D721Med (cell line): Measurements from ENCODE around the gene UBN1.

Experiments
- DNase-seq: peaks from one replicate; pipeline ENCODE4 v3.0.0; 2011; ENCODE audit warnings: low spot score; ENCODE audit not compliant: insufficient read length
- FAIRE-seq: peaks from 2 replicates; lab custom pipeline; 2011; peaks lifted over from hg19 to GRCh38; lab: Jason Lieb, UNC
- TF ChIP-seq, protein P1 (sequence below): IDR thresholded peaks from 2 replicates; pipeline ENCODE4 v1.5.1; 2012; ENCODE audit warnings: mild to moderate bottlenecking, control low read depth; ENCODE audit not compliant: insufficient read depth; ENCODE audit errors: missing control alignments

UBN1 gene

DNA sequence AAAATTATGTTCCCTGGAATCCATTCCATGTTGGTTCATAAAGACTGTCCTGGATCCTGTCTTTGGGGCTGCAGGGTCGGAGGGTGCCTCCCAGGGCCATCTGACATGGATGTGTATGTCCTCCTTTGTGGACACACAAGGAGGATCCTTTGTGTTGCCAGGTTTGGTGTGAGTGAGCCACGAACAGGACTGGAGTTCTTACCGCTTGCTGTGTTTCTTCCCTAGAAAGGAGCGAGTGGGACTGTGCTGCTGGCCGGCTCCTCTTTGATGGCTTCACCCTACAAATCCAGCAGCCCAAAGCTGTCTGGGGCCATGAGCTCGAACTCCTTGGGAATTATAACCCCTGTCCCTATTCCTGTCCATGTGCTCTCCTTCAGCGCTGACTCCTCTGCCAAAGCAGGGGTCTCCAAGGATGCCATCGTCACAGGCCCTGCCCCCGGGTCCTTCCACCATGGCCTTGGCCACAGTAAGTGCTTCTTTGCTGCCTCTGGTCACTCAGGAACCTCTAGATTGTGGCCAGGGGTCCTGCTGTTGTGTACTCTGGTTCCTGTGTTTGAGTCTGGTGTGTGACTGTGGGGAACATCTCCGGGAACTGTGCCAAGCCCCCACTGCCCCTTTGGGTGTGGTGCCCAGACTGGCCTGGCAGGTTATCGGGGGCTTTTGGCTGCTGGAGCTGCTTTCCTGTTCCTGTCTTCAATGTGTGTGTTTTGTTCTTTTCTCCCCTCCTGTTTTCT is 29.5 kb downstream of the UBN1 start:
- TF ChIP-seq, protein P1, sequence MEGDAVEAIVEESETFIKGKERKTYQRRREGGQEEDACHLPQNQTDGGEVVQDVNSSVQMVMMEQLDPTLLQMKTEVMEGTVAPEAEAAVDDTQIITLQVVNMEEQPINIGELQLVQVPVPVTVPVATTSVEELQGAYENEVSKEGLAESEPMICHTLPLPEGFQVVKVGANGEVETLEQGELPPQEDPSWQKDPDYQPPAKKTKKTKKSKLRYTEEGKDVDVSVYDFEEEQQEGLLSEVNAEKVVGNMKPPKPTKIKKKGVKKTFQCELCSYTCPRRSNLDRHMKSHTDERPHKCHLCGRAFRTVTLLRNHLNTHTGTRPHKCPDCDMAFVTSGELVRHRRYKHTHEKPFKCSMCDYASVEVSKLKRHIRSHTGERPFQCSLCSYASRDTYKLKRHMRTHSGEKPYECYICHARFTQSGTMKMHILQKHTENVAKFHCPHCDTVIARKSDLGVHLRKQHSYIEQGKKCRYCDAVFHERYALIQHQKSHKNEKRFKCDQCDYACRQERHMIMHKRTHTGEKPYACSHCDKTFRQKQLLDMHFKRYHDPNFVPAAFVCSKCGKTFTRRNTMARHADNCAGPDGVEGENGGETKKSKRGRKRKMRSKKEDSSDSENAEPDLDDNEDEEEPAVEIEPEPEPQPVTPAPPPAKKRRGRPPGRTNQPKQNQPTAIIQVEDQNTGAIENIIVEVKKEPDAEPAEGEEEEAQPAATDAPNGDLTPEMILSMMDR, result no peak
- DNase-seq, result no peak
- FAIRE-seq, result no peak

DNA sequence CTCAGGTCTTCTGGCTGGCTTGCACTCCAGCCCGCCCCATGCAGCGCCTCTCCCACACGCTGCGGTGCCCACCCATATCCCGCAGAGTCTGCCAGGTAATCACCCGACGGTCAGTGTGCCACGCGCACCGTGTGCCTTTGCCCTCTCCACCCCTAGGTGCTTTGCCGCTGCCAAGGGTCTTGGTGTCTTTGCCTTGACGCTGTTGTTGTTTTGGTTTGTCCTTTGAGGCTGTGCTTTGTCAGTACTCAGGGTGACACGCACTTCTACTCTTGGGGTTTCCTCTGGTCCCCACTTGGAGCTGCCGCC is 30.1 kb downstream of the UBN1 start:
- no peak for DNase-seq
- TF ChIP-seq, protein P1, result no peak
- no peak for FAIRE-seq

DNA sequence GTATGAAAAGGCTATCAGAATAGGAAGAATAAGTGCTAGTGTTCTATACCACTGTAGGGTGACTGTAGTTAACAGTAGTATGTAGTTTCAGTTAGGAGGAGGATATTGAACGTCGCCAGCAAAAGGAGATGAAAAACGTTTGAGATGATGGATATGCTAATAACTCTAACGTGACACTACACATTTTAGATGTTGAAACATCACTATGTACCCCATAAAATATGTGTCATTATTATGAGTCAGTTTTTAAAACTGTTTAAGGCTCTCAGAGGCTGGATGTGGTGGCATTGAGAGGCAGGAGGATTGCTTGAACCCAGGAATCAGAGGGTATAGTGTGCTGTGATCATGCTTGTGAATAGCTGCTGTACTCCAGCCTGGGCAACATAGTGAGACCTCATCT is 31.8 kb downstream of the UBN1 start:
- FAIRE-seq (no peak), DNase-seq (no peak)
- TF ChIP-seq, protein P1, result no peak

DNA sequence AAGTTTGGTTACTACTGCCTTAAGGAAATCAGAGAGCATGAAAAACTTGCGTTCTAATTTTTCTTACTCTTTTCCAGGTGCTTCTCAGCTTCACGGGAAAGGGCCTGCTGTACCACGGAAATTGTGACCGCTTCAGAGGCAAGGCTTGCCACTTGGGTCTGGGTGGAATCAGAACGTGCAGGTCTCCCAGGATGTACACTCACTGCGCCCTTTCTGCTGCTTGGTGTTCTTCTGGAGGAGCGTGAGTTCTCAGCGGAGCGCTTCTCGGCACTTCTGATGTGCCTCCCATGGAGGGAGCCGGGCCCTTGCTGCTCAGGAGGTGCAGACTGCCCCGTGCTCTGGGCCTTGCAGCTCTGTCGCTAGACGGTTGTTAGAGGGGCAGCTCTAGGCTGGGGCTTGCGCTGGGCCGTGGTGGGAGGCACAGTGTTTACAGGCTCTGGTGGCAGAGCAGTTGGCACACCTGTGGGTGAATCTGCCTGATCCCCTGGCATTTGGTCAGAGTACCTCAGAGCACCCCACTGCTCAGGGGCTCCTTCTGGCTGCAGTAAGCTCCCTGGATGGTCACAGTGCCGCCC is 32.8 kb downstream of the UBN1 start:
- TF ChIP-seq, protein P1, result no peak
- FAIRE-seq (no peak), DNase-seq (no peak)

DNA sequence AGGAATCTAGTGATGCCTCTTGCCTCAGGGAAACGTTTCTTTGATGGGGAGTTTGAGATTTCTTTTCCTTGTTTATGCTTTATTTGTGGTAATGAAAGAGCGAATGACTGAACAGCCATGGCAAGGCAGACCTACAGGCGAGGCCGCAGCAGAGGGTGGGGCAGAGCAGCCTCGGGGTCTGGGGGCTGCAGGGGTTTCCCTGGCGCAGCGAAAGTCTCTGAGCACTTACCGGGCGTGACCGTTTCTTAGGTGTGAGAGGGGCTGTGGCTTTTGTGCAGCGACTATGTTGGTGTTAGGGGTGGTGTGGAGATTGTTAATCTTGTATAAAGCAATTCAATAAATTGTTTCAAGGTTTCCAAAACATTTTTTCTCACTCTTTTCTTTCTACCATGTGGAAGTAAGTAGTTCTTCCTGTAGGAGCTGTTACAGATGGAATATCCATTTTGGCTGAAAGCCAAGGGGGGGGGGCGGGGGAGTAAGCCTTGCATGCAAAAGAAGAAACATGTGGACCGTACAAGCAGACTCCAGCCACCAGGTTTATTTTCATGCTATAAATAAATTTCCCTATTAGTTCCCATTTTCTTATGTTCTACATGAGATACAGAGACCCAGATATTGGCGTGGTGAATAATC is 34.8 kb downstream of the UBN1 start:
- TF ChIP-seq, protein P1, result no peak
- DNase-seq, result no peak
- FAIRE-seq, result no peak

GRCh38 chr16:4882633-4883285 is 35.5 kb downstream of the UBN1 start:
- FAIRE-seq (no peak), DNase-seq (no peak)
- TF ChIP-seq, protein P1, result no peak
